Glutamatergic neuron (in vitro differentiated cells): Measurements from ENCODE around the gene PRRC2B. TPM values are rescaled to one million over a fixed set of nuclear protein-coding genes. Genes with fewer than 3 reads are reported as not detected.
A peak's percentile ranks its signal among the peaks of the same experiment; 100 is the strongest.

Experiments used
- DNase-seq: peaks from one replicate; pipeline ENCODE4 v3.0.0; 2022
- H3K27ac Mint-ChIP-seq: one replicate; pipeline ENCODE4 v1.8.0; 2020; ENCODE audit warnings: mild to moderate bottlenecking, mixed read lengths, inconsistent platforms; ENCODE audit not compliant: unreplicated experiment
- H3K27me3 Mint-ChIP-seq: one replicate; pipeline ENCODE4 v1.8.0; 2020; ENCODE audit warnings: mild to moderate bottlenecking, moderate library complexity, mixed read lengths, inconsistent platforms; ENCODE audit not compliant: unreplicated experiment
- H3K36me3 Mint-ChIP-seq: one replicate; pipeline ENCODE4 v1.8.0; 2020; ENCODE audit warnings: mild to moderate bottlenecking, mixed read lengths, inconsistent platforms; ENCODE audit not compliant: unreplicated experiment
- H3K4me1 Mint-ChIP-seq: one replicate; pipeline ENCODE4 v1.8.0; 2020; ENCODE audit warnings: mild to moderate bottlenecking, low read depth, mixed read lengths, inconsistent platforms; ENCODE audit not compliant: unreplicated experiment
- H3K4me3 Mint-ChIP-seq: one replicate; pipeline ENCODE4 v1.8.0; 2020; ENCODE audit warnings: mild to moderate bottlenecking, mixed read lengths, inconsistent platforms; ENCODE audit not compliant: unreplicated experiment
- H3K9me3 Mint-ChIP-seq: one replicate; pipeline ENCODE4 v1.8.0; 2020; ENCODE audit warnings: mild to moderate bottlenecking, moderate library complexity, mixed read lengths, inconsistent platforms; ENCODE audit not compliant: unreplicated experiment
- total RNA-seq: library from RNA; stranded (reverse); fragmentation: NEBNext Ultra II Directional; extraction: Animal tissue kit (Norgen Biotek cat#: 25700); gene quantifications from one replicate; pipeline ENCODE4 v1.2.1, GENCODE V29; 2021; ENCODE audit not compliant: unreplicated experiment
- TF ChIP-seq, protein P1 (sequence below): fragments of 200-600 bp; sonication (generic); IDR thresholded peaks from one replicate; pipeline ENCODE4 v1.5.0; 2021; ENCODE audit not compliant: partially characterized antibody, unreplicated experiment

The PRRC2B gene
- total RNA-seq, 1 donor from 2014 or later: 489 TPM

DNA sequence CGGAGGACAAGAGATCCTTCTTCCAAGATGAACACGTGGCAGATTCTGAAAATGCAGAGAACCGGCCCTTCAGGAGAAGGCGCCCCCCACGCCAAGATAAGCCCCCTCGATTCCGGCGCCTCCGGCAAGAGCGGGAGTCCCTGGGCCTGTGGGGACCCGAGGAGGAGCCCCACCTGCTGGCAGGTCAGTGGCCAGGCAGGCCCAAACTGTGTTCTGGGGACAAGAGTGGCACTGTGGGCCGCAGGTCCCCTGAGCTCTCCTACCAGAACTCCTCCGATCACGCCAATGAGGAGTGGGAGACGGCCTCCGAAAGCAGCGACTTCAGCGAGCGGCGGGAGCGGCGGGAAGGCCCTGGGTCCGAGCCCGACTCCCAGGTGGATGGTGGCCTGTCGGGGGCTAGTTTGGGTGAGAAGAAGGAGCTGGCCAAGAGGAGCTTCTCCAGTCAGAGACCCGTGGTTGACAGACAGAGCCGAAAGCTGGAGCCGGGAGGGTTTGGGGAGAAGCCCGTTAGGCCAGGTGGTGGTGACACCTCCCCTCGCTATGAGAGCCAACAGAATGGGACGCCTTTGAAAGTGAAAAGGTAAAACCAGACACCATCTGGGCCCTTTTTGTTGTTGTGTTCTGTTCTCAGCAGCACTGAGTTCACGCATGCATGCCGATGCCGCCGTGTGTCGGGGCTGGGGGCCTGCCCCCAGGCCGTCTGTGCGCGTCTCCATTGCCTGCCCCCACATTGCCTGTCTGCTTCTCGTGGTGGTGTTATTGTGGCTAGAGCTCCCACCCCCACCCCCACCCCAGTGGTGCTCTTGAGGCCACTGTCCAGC lies 82.3 kb downstream of the PRRC2B start:
- no peak overlapping the region for H3K4me3 Mint-ChIP-seq
- H3K27me3 Mint-ChIP-seq: peaks cover 21% of the 10 kb centered on the region
- DNase-seq: no peak
- H3K9me3 Mint-ChIP-seq: peaks cover 18% of the 10 kb centered on the region
- H3K27ac Mint-ChIP-seq: no peak overlapping the region
- no peaks in the 10 kb centered on the region for H3K36me3 Mint-ChIP-seq
- H3K4me1 Mint-ChIP-seq: peaks cover under 1% of the 10 kb centered on the region
- TF ChIP-seq, protein P1, sequence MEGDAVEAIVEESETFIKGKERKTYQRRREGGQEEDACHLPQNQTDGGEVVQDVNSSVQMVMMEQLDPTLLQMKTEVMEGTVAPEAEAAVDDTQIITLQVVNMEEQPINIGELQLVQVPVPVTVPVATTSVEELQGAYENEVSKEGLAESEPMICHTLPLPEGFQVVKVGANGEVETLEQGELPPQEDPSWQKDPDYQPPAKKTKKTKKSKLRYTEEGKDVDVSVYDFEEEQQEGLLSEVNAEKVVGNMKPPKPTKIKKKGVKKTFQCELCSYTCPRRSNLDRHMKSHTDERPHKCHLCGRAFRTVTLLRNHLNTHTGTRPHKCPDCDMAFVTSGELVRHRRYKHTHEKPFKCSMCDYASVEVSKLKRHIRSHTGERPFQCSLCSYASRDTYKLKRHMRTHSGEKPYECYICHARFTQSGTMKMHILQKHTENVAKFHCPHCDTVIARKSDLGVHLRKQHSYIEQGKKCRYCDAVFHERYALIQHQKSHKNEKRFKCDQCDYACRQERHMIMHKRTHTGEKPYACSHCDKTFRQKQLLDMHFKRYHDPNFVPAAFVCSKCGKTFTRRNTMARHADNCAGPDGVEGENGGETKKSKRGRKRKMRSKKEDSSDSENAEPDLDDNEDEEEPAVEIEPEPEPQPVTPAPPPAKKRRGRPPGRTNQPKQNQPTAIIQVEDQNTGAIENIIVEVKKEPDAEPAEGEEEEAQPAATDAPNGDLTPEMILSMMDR: no peak

- DNase-seq: no peak
- Mint-ChIP-seq H3K36me3 (no peaks in the 10 kb centered on the region), H3K4me3 (no peak overlapping the region), H3K9me3 (peaks cover 19% of the 10 kb centered on the region), H3K27ac (no peak overlapping the region), H3K4me1 (peaks cover 3% of the 10 kb centered on the region), H3K27me3 (peaks cover 26% of the 10 kb centered on the region)
- TF ChIP-seq, protein P1: no peak
These were observed 83.0 kb downstream of the PRRC2B start for GRCh38 chr9:131476777-131477345.

DNA sequence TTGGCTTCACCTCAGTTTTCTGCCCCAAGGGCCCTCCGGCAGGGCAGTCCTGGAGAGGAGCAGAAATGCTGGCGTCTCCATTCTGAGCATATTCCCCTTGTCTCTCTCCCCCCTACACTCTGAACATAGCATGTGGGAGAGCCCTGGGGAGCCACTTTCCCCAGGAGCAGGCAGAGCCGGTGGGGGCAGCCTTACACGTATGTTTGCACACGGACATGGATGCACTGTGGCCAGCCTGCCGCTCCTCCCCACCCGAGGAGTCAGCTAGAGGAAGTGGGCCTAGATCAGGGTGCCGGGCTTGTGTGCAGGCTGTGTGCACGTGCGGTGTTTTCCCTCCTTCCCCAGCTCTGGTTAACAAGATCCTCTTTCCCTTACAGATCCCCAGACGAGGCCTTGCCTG lies 83.5 kb downstream of the PRRC2B start:
- H3K9me3 Mint-ChIP-seq: peaks cover 21% of the 10 kb centered on the region
- TF ChIP-seq, protein P1: no peak
- peaks cover 26% of the 10 kb centered on the region for H3K27me3 Mint-ChIP-seq
- H3K36me3 Mint-ChIP-seq: no peaks in the 10 kb centered on the region
- H3K4me3 Mint-ChIP-seq: no peak overlapping the region
- H3K27ac Mint-ChIP-seq: peak overlapping the region; percentile 17
- no peak for DNase-seq
- H3K4me1 Mint-ChIP-seq: peaks cover 8% of the 10 kb centered on the region

GRCh38 chr9:131477816-131478419 lies 84.0 kb downstream of the PRRC2B start:
- H3K9me3 Mint-ChIP-seq: peaks cover 24% of the 10 kb centered on the region
- no peak overlapping the region for H3K4me3 Mint-ChIP-seq
- peaks cover 13% of the 10 kb centered on the region for H3K4me1 Mint-ChIP-seq
- H3K27me3 Mint-ChIP-seq: peaks cover 26% of the 10 kb centered on the region
- H3K36me3 Mint-ChIP-seq: no peaks in the 10 kb centered on the region
- DNase-seq: no peak
- TF ChIP-seq, protein P1: no peak
- H3K27ac Mint-ChIP-seq: no peak overlapping the region
